SU-DHL-6 (cell line): ENCODE data around the gene SHC3.

Experiments used
- CTCF ChIP-seq: fragments of 200-600 bp; sonication (generic); IDR thresholded peaks from one replicate; pipeline ENCODE4 v1.5.1; 2017; ENCODE audit warnings: antibody characterized with exemption, mild to moderate bottlenecking, low read length, moderate library complexity; ENCODE audit not compliant: insufficient read depth, poor library complexity, severe bottlenecking
- EZH2phosphoT487 ChIP-seq: fragments of 200-600 bp; sonication (generic), shearing (Covaris generic); conservative IDR thresholded peaks from 2 replicates; pipeline ENCODE4 v1.6.1; 2018; ENCODE audit warnings: mild to moderate bottlenecking, antibody characterized with exemption, low read length, moderate library complexity, mixed read lengths

GRCh38 chr9:89225587-89225986, 47.0 kb upstream of the SHC3 start:
- TF ChIP-seq CTCF, result no peak
- TF ChIP-seq EZH2phosphoT487, result no peak
